Activated CD4-positive, alpha-beta T cell treated with anti-CD3 and anti-CD28 coated beads, Interleukin-2, amount 10 ng/mL, durations not matched to agents 7 days and 5 days (primary cell): ENCODE results near the gene ECM1. TPM values are rescaled to one million over a fixed set of nuclear protein-coding genes. Genes with fewer than 3 reads are reported as not detected.
A peak's percentile ranks its signal among the peaks of the same experiment; 100 is the strongest.

ENCODE experiments used
- CTCF ChIA-PET: fragments of 350-600 bp; sonication (Branson Sonifier 250); formaldehyde crosslinking; loops from one replicate; lab custom pipeline; 2021; ENCODE audit warnings: antibody characterized with exemption; lab: Charles Lee
- POLR2A ChIA-PET: fragments of 350-600 bp; sonication (Branson Sonifier 250); formaldehyde crosslinking; loops from one replicate; lab custom pipeline; 2021; ENCODE audit warnings: antibody characterized with exemption; lab: Charles Lee
- DNase-seq: peaks from one replicate; pipeline ENCODE4 v3.0.0-alpha.2; 2020
- H3K27ac Mint-ChIP-seq: one replicate; pipeline ENCODE4 v1.8.0; 2021; ENCODE audit warnings: mild to moderate bottlenecking, moderate library complexity, mixed read lengths
- H3K27me3 Mint-ChIP-seq: one replicate; pipeline ENCODE4 v1.8.0; 2021; ENCODE audit warnings: mixed read lengths
- H3K36me3 Mint-ChIP-seq: one replicate; pipeline ENCODE4 v1.8.0; 2021; ENCODE audit warnings: low read depth, mixed read lengths
- H3K4me1 Mint-ChIP-seq: one replicate; pipeline ENCODE4 v1.8.0; 2021; ENCODE audit warnings: mixed read lengths
- H3K4me3 Mint-ChIP-seq: one replicate; pipeline ENCODE4 v1.8.0; 2021; ENCODE audit warnings: mild to moderate bottlenecking, moderate library complexity, mixed read lengths
- H3K9me3 Mint-ChIP-seq: one replicate; pipeline ENCODE4 v1.8.0; 2021; ENCODE audit warnings: mixed read lengths
- total RNA-seq, 2 experiments: library from RNA; stranded (reverse); gene quantifications; one replicate each; pipeline ENCODE4 v1.2.3, GENCODE V29; 2021

ECM1 gene
- total RNA-seq, 2 experiments from 2014 or later, result 0.87 to 1.2 TPM

- H3K36me3 Mint-ChIP-seq, result no peaks in the 10 kb centered on the region
- CTCF ChIA-PET, result interaction anchor here (0.6 to 4.1 kb wide), 6 partner anchors 15 to 159 kb away, joined by 3 to 16 read pairs (median 4); partner anchors contain the start of gene RPRD2
- peak overlapping the region; percentile 81 for H3K4me3 Mint-ChIP-seq
- POLR2A ChIA-PET, result interaction anchor here (0.6 kb wide), 1 partner anchor 151 kb away, joined by 4 read pairs; the partner anchor contains the start of gene RPRD2
- H3K4me1 Mint-ChIP-seq, result peaks cover 19% of the 10 kb centered on the region
- H3K27me3 Mint-ChIP-seq, result no peaks in the 10 kb centered on the region
- H3K27ac Mint-ChIP-seq, result no peak overlapping the region
- H3K9me3 Mint-ChIP-seq, result no peaks in the 10 kb centered on the region
- no peak for DNase-seq
These were observed 7.0 kb downstream of the ECM1 start for GRCh38 chr1:150514913-150515327.

DNA sequence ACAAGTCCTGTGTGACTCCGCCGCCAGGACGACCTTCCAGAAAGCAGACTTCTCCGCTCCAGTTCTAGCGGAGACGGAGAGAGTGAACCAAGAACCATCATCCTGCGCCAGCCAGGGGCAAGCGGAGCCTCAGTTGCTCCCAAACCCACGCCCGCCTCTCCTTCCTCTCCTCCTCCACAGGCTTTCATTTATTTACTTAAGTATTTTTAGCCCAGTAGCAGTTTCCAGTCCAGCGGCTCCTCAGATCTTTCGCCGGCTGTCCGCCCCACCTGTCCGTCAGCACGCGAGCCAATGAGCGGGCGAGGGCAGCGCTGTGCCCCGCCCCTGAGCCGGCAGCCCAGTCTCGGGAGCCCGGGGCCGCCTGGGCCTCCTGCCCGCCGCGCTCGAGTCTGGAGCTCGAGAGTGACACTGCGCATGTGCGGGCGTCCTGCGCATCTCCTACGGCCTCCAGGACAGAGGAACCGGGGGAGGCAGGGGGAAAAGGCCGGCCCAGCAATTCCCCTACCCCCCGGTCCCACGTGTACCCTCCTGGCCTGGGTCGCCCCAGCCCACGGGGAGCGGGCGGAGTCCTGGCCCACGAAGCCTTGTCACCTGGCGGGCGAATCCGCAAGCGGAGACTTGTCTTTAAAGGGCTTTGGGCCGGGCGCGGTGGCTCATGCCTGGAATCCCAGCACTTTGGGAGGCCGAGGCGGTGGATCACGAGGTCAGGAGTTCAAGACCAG is 7.6 kb downstream of the ECM1 start, which contains the start of gene FALEC:
Gene FALEC (plus strand): TSS at position 425 of the 722 bp plus-strand sequence.
- CTCF ChIA-PET, result interaction anchor here (0.6 to 4.1 kb wide), 13 partner anchors 8 to 350 kb away, joined by 3 to 16 read pairs (median 4); partner anchors contain the start of genes ECM1 and RPRD2
- H3K9me3 Mint-ChIP-seq, result no peaks in the 10 kb centered on the region
- POLR2A ChIA-PET, result interaction anchor here (0.5 to 0.9 kb wide), 3 partner anchors 33 to 153 kb away, joined by 4 to 7 read pairs (median 6); no protein-coding TSS in a partner anchor
- peak within 1 kb of the TSS; percentile 81 for H3K4me3 Mint-ChIP-seq
- H3K27ac Mint-ChIP-seq, result peak within 1 kb of the TSS; percentile 68
- H3K4me1 Mint-ChIP-seq, result peaks cover 19% of the 10 kb centered on the region
- peak; percentile 91 for DNase-seq
- no peaks in the 10 kb centered on the region for H3K36me3 Mint-ChIP-seq
- no peaks in the 10 kb centered on the region for H3K27me3 Mint-ChIP-seq

GRCh38 chr1:150516050-150516591 is 8.2 kb downstream of the ECM1 start:
- Mint-ChIP-seq H3K27me3 (peaks cover under 1% of the 10 kb centered on the region), H3K27ac (peak overlapping the region; percentile 43), H3K9me3 (no peaks in the 10 kb centered on the region), H3K36me3 (no peaks in the 10 kb centered on the region), H3K4me1 (peaks cover 20% of the 10 kb centered on the region), H3K4me3 (peak overlapping the region; percentile 81)
- CTCF ChIA-PET, result interaction anchor here (0.6 to 4.1 kb wide), 13 partner anchors 8 to 354 kb away, joined by 3 to 16 read pairs (median 4); partner anchors contain the start of genes ECM1 and RPRD2
- POLR2A ChIA-PET, result interaction anchor here (0.5 to 0.9 kb wide), 3 partner anchors 33 to 154 kb away, joined by 4 to 7 read pairs (median 6); no protein-coding TSS in a partner anchor
- peak; percentile 16 for DNase-seq

GRCh38 chr1:150516616-150517015 is 8.7 kb downstream of the ECM1 start:
- peak; percentile 12 for DNase-seq
- POLR2A ChIA-PET, result interaction anchor here (0.9 kb wide), 1 partner anchor 32 kb away, joined by 7 read pairs; no protein-coding TSS in a partner anchor
- H3K4me3 Mint-ChIP-seq, result peak overlapping the region; percentile 81
- H3K27me3 Mint-ChIP-seq, result peaks cover 5% of the 10 kb centered on the region
- CTCF ChIA-PET, result interaction anchor here (0.6 to 4.1 kb wide), 10 partner anchors 9 to 354 kb away, joined by 3 to 16 read pairs (median 4); partner anchors contain the start of genes ECM1 and RPRD2
- no peaks in the 10 kb centered on the region for H3K36me3 Mint-ChIP-seq
- no peak overlapping the region for H3K27ac Mint-ChIP-seq
- H3K4me1 Mint-ChIP-seq, result peaks cover 25% of the 10 kb centered on the region
- H3K9me3 Mint-ChIP-seq, result no peaks in the 10 kb centered on the region

DNA sequence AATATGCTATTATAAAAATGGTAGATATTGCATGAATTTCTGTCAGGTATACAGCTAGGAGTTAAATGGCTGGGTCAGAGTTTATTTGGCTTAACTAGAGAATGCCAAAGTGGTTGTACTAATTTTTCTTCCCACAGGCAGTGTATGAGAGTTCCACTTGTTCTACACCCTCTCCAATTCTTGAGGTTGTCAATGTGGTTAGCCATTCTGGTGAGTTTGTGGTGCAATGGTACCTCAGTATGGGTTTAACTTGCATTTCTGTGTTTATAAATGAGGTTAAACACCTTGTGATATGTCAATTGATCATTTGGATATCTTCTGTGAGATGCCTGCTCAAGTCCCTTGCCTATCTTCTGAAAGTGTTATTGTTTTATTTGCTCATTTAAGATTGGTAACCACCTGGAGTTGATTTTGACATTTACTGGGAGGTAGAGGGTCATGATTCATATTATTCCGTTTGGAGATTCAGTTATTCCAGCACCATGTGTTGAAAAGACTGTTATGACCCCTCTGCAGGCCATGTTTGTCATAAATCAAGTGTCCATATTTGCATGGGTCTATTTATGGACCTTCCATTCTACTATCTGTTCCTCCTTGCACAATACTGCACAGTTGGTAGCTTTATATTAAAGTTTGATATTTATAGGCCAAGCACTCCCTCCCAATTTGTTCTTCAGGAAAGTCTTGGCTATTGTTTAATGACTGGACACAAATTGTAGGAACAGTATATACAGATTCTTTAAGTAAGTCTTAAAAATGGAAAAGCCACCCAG is 13.5 kb downstream of the ECM1 start:
- H3K4me3 Mint-ChIP-seq, result no peak overlapping the region
- DNase-seq, result no peak
- POLR2A ChIA-PET, result no interaction called here
- CTCF ChIA-PET, result interaction anchor here (0.6 to 1.5 kb wide), 3 partner anchors 39 to 543 kb away, joined by 3 to 7 read pairs (median 4); no protein-coding TSS in a partner anchor
- H3K9me3 Mint-ChIP-seq, result no peaks in the 10 kb centered on the region
- H3K36me3 Mint-ChIP-seq, result no peaks in the 10 kb centered on the region
- H3K4me1 Mint-ChIP-seq, result peaks cover 15% of the 10 kb centered on the region
- peaks cover 5% of the 10 kb centered on the region for H3K27me3 Mint-ChIP-seq
- H3K27ac Mint-ChIP-seq, result no peak overlapping the region

DNA sequence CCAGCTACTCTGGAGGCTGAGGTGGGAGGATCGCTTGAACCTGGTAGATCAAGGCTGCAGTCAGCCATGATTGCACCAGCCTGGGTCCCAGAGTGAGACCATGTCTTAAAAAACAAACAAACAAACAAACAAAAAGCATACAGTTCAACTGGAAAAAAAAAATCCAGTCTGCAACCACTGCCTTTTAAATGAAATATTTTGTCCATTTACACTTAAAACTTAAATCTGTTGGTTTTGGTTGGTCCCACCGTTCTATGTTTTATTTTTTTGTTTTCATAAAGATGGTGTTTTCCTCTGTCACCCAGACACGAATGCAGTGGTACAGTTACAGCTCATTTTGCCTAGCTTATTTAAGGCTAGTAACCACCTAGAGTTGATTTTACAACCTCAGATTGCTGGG is 17.4 kb downstream of the ECM1 start:
- no peak overlapping the region for H3K4me3 Mint-ChIP-seq
- H3K36me3 Mint-ChIP-seq, result no peaks in the 10 kb centered on the region

GRCh38 chr1:150528196-150528595 is 20.3 kb downstream of the ECM1 start:
- Mint-ChIP-seq H3K4me3 (no peak overlapping the region), H3K36me3 (no peaks in the 10 kb centered on the region), H3K4me1 (peaks cover 4% of the 10 kb centered on the region), H3K27ac (no peak overlapping the region), H3K27me3 (no peaks in the 10 kb centered on the region), H3K9me3 (no peaks in the 10 kb centered on the region)
- DNase-seq, result no peak
- ChIA-PET POLR2A (no interaction called here), CTCF (no interaction called here)

More for the DNA sequence above, 17.4 kb downstream of the ECM1 start:
- Mint-ChIP-seq H3K27ac (no peak overlapping the region), H3K4me1 (peaks cover 6% of the 10 kb centered on the region), H3K27me3 (peaks cover 5% of the 10 kb centered on the region), H3K9me3 (no peaks in the 10 kb centered on the region)
- ChIA-PET POLR2A (no interaction called here), CTCF (interaction anchor here (1.6 kb wide), 1 partner anchor 23 kb away, joined by 7 read pairs; the partner anchor contains the start of gene ADAMTSL4)
- no peak for DNase-seq

DNA sequence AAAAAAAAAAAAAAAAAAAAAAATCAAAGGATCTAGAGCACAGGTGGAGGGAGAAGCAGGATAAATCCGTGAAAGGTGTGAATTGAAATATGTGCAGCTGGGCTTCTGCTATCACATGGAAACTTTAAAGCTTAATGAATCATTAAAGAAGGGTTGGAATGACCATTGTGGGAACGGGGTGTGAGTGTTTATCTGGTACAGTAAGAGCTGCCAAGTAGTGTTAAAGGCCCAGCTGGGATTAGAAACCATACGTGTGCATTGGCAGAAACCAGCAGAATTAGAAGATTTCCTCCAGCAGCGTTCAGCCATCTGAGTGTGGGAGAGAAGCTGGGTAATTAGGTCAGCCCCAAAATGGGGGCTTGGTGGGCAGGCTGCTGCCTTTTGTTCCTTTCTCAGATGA is 21.1 kb downstream of the ECM1 start:
- ChIA-PET CTCF (interaction anchor here (0.6 to 1.6 kb wide), 3 partner anchors 12 to 25 kb away, joined by 3 to 4 read pairs (median 3); partner anchors contain the start of gene FALEC), POLR2A (interaction anchor here (0.6 kb wide), 1 partner anchor 790 kb away, joined by 5 read pairs; no protein-coding TSS in a partner anchor)
- no peak overlapping the region for H3K4me3 Mint-ChIP-seq
- H3K36me3 Mint-ChIP-seq, result no peaks in the 10 kb centered on the region
- no peaks in the 10 kb centered on the region for H3K9me3 Mint-ChIP-seq
- no peak for DNase-seq
- H3K4me1 Mint-ChIP-seq, result peaks cover 4% of the 10 kb centered on the region
- H3K27me3 Mint-ChIP-seq, result no peaks in the 10 kb centered on the region
- no peak overlapping the region for H3K27ac Mint-ChIP-seq

- no peak overlapping the region for H3K4me3 Mint-ChIP-seq
- DNase-seq, result no peak
- H3K36me3 Mint-ChIP-seq, result no peaks in the 10 kb centered on the region
- POLR2A ChIA-PET, result no interaction called here
- peaks cover 4% of the 10 kb centered on the region for H3K4me1 Mint-ChIP-seq
- CTCF ChIA-PET, result interaction anchor here (0.8 to 2.8 kb wide), 5 partner anchors 14 to 183 kb away, joined by 3 to 16 read pairs (median 3); partner anchors contain the start of gene FALEC
- H3K9me3 Mint-ChIP-seq, result no peaks in the 10 kb centered on the region
- no peak overlapping the region for H3K27ac Mint-ChIP-seq
- no peaks in the 10 kb centered on the region for H3K27me3 Mint-ChIP-seq
These were observed 22.7 kb downstream of the ECM1 start for GRCh38 chr1:150530491-150531159.

GRCh38 chr1:150532860-150533259 is 25.0 kb downstream of the ECM1 start:
- no peak overlapping the region for H3K4me3 Mint-ChIP-seq
- no peaks in the 10 kb centered on the region for H3K9me3 Mint-ChIP-seq
- no peaks in the 10 kb centered on the region for H3K27me3 Mint-ChIP-seq
- DNase-seq, result no peak
- peaks cover 4% of the 10 kb centered on the region for H3K4me1 Mint-ChIP-seq
- H3K36me3 Mint-ChIP-seq, result no peaks in the 10 kb centered on the region
- ChIA-PET POLR2A (no interaction called here), CTCF (interaction anchor here (0.6 to 2.8 kb wide), 18 partner anchors 9 to 730 kb away, joined by 3 to 16 read pairs (median 4); partner anchors contain the start of gene FALEC)
- peak overlapping the region; percentile 9 for H3K27ac Mint-ChIP-seq

- no peak for DNase-seq
- H3K4me1 Mint-ChIP-seq, result peaks cover 4% of the 10 kb centered on the region
- ChIA-PET CTCF (interaction anchor here (1.0 to 2.0 kb wide), 3 partner anchors 10 to 162 kb away, joined by 3 to 11 read pairs (median 4); no protein-coding TSS in a partner anchor), POLR2A (no interaction called here)
- H3K4me3 Mint-ChIP-seq, result no peak overlapping the region
- H3K36me3 Mint-ChIP-seq, result no peaks in the 10 kb centered on the region
- H3K9me3 Mint-ChIP-seq, result no peaks in the 10 kb centered on the region
- peaks cover 3% of the 10 kb centered on the region for H3K27me3 Mint-ChIP-seq
- no peak overlapping the region for H3K27ac Mint-ChIP-seq
These were observed 26.1 kb downstream of the ECM1 start for GRCh38 chr1:150534002-150534401.
